ENCODE measurements around the gene SHMT2. TPM values are rescaled to one million over a fixed set of nuclear protein-coding genes. Genes with fewer than 3 reads are reported as not detected.

Gene SHMT2
- total RNA-seq, 1 experiment from 2014 or later, result 67.1 TPM

GRCh38 chr12:57211791-57212700 lies 17.5 kb upstream of the SHMT2 start:
- no peak overlapping the region for H3K4me3 ChIP-seq (ENCODE audit: low read depth in 2 of 2, low read length in 2 of 2)
- no peaks in the 10 kb centered on the region; the same call in 1 of the 2 replicates for H3K36me3 ChIP-seq (ENCODE audit: control insufficient read depth, insufficient read depth, low read length)
- intact Hi-C loops (cut with micrococcal nuclease; ENCODE audit: unreplicated experiment), result no loop called here
- peaks cover 10% of the 10 kb centered on the region; the same call in 1 of the 2 replicates for H3K4me1 ChIP-seq (ENCODE audit: control insufficient read depth, insufficient read depth, low read length)
- peaks cover 10% of the 10 kb centered on the region for H3K27me3 ChIP-seq (ENCODE audit: control insufficient read depth, insufficient read depth, low read length)
- H3K27ac ChIP-seq (ENCODE audit: low read length), result no peak overlapping the region
- ATAC-seq (no peak), DNase-seq (ENCODE audit: low read depth, low spot score) (no peak)
- POLR2A ChIA-PET, result no interaction called here
- H3K9me3 ChIP-seq (ENCODE audit: control insufficient read depth, insufficient read depth, low read depth, low read length), result no peaks in the 10 kb centered on the region
- in situ Hi-C loops (cut with HindIII; ENCODE audit: low pct_unique_long_range_greater_than_20kb, low sequenced_read_pairs), result no loop called here
- no TSS peak for BruUV-seq (replicated peaks)
- TF ChIP-seq CTCF (IDR thresholded peaks at IDR 0.05) (no peak), POLR2AphosphoS5 (IDR thresholded peaks at IDR 0.05; ENCODE audit: low read depth, low read length) (no peak), TCF7L2 (IDR thresholded peaks at IDR 0.05; ENCODE audit: low read depth, low read length) (no peak), REST (IDR thresholded peaks at IDR 0.05; ENCODE audit: insufficient read depth in 1 of 2, low read depth in 2 of 2, low read length in 1 of 2) (no peak), SIN3A (IDR thresholded peaks at IDR 0.05; ENCODE audit: borderline replicate concordance, insufficient read depth, low read depth, low read length) (no peak)
- CTCF ChIA-PET, result interaction anchor here (0.5 to 2.8 kb wide), 2 partner anchors 31 to 101 kb away, joined by 8 to 26 read pairs; no protein-coding TSS in a partner anchor

GRCh38 chr12:57212701-57213057 lies 16.8 kb upstream of the SHMT2 start:
- no peaks in the 10 kb centered on the region; the same call in 1 of the 2 replicates for H3K36me3 ChIP-seq (ENCODE audit: control insufficient read depth, insufficient read depth, low read length)
- in situ Hi-C loops (cut with HindIII; ENCODE audit: low pct_unique_long_range_greater_than_20kb, low sequenced_read_pairs) (no loop called here), intact Hi-C loops (cut with micrococcal nuclease; ENCODE audit: unreplicated experiment) (loop anchor here (1.0 kb wide), 1 partner anchor 27 kb away; no protein-coding TSS in a partner anchor)
- ChIA-PET CTCF (interaction anchor here (0.5 to 2.8 kb wide), 8 partner anchors 17 to 243 kb away, joined by 3 to 26 read pairs (median 8); partner anchors contain the start of genes INHBE and SHMT2), POLR2A (no interaction called here)
- no peak for TF ChIP-seq SIN3A (IDR thresholded peaks at IDR 0.05; ENCODE audit: borderline replicate concordance, insufficient read depth, low read depth, low read length)
- no peak for TF ChIP-seq TCF7L2 (IDR thresholded peaks at IDR 0.05; ENCODE audit: low read depth, low read length)
- no peak for TF ChIP-seq CTCF (IDR thresholded peaks at IDR 0.05)
- no peak for TF ChIP-seq POLR2AphosphoS5 (IDR thresholded peaks at IDR 0.05; ENCODE audit: low read depth, low read length)
- no peak for TF ChIP-seq REST (IDR thresholded peaks at IDR 0.05; ENCODE audit: insufficient read depth in 1 of 2, low read depth in 2 of 2, low read length in 1 of 2)
- no peak overlapping the region for H3K27ac ChIP-seq (ENCODE audit: low read length)
- H3K27me3 ChIP-seq (ENCODE audit: control insufficient read depth, insufficient read depth, low read length), result peaks cover 10% of the 10 kb centered on the region
- H3K9me3 ChIP-seq (ENCODE audit: control insufficient read depth, insufficient read depth, low read depth, low read length), result no peaks in the 10 kb centered on the region
- DNase-seq (ENCODE audit: low read depth, low spot score) (no peak), ATAC-seq (no peak)
- peaks cover 15% of the 10 kb centered on the region for H3K4me1 ChIP-seq (ENCODE audit: control insufficient read depth, insufficient read depth, low read length)
- BruUV-seq (replicated peaks), result no TSS peak
- H3K4me3 ChIP-seq (ENCODE audit: low read depth in 2 of 2, low read length in 2 of 2), result no peak overlapping the region

Data from Panc1 (cell line).